K562 (cell line): ENCODE measurements around the gene FGGY. TPM values are rescaled to one million over a fixed set of nuclear protein-coding genes. Genes with fewer than 3 reads are reported as not detected.

Experiments
- ATAC-seq: fragments of 200-7000 bp; cut with Tn5 transposase; 3 replicates; pipeline ENCODE4 v1.9.1; 2020; ENCODE audit warnings: moderate library complexity
- BruUV-seq: library from RNA; stranded (reverse); fragments of 400-500 nt; replicated peaks from 2 replicates; lab custom pipeline; 2021; lab: Mats Ljungman, UMichigan
- CTCF ChIA-PET: fragments of 300-600 bp; formaldehyde crosslinking; extraction: SDS; loops from one replicate; lab custom pipeline; 2021; ENCODE audit warnings: low intra/inter-chr PET ratio; lab: Yijun Ruan, JAX
- POLR2A ChIA-PET: fragments of 300-600, 350-650 bp; sonication (Branson Sonifier 250); formaldehyde crosslinking; extraction: SDS; loops from one replicate; lab custom pipeline; 2021; ENCODE audit warnings: antibody characterized with exemption, inconsistent platforms; lab: Yijun Ruan, JAX
- DNase-seq, 4 experiments: peaks; one replicate each; pipeline versions ENCODE4 v3.0.0 to v3.0.0-alpha.2; 2011 to 2018; ENCODE audit warnings: low spot score in 3 of 4, mixed read lengths in 3 of 4; ENCODE audit errors: extremely low read depth in 1 of 4
- FAIRE-seq: peaks from 2 replicates; lab custom pipeline; 2011; peaks lifted over from hg19 to GRCh38; lab: Jason Lieb, UNC
- H2AFZ ChIP-seq: 2 replicates; pipeline ENCODE4 v1.6.0; 2011; ENCODE audit warnings: low read depth, low read length, control low read depth, inconsistent platforms
- H3K27ac ChIP-seq: fragments of 200-600 bp; 3 replicates; pipeline ENCODE4 v1.8.0; 2011; ENCODE audit warnings: low read depth, mild to moderate bottlenecking, control low read depth, inconsistent platforms, low read length, moderate library complexity, mixed read lengths; ENCODE audit errors: extremely low read depth
- H3K27me3 ChIP-seq, 2 experiments: fragments of 300-600 bp in 1 of 2; 2 replicates in 1 of 2; 3 replicates in 1 of 2; pipeline versions ENCODE4 v1.6.0 to v1.8.0; 2011; ENCODE audit warnings: inconsistent platforms in 2 of 2, low read length in 2 of 2, mild to moderate bottlenecking in 1 of 2, mixed read lengths in 1 of 2, moderate library complexity in 1 of 2; ENCODE audit not compliant: control insufficient read depth in 2 of 2, insufficient read depth in 2 of 2
- H3K36me3 ChIP-seq: fragments of 300-600 bp; 3 replicates; pipeline ENCODE4 v1.8.0; 2011; ENCODE audit warnings: mild to moderate bottlenecking, low read length, inconsistent platforms; ENCODE audit not compliant: control insufficient read depth, insufficient read depth
- H3K4me1 ChIP-seq, 2 experiments: fragments of 200-600 bp in 1 of 2; replicated peaks in 1 of 2; 2 replicates in 1 of 2; 3 replicates in 1 of 2; pipeline versions ENCODE4 v1.5.1 to v1.8.0; 2011; ENCODE audit warnings: inconsistent platforms in 2 of 2, low read length in 2 of 2, mild to moderate bottlenecking in 1 of 2, mixed read lengths in 1 of 2, moderate library complexity in 1 of 2; ENCODE audit not compliant: control insufficient read depth in 2 of 2, insufficient read depth in 2 of 2
- H3K4me2 ChIP-seq: 2 replicates; pipeline ENCODE4 v1.6.1; 2011; ENCODE audit warnings: low read length, control low read depth, inconsistent platforms, mixed read lengths; ENCODE audit not compliant: insufficient read depth
- H3K4me3 ChIP-seq: fragments of 200-600 bp; sonication (generic), shearing (Covaris generic); 2 replicates; pipeline ENCODE4 v1.5.1; 2016; ENCODE audit warnings: control low read depth, inconsistent platforms
- H3K79me2 ChIP-seq: fragments of 200-600 bp; 3 replicates; pipeline ENCODE4 v1.8.0; 2011; ENCODE audit warnings: low read length, inconsistent platforms; ENCODE audit not compliant: control insufficient read depth, insufficient read depth
- H3K9ac ChIP-seq, 2 experiments: 2 replicates each; pipeline versions ENCODE4 v1.6.0 to v1.6.1; 2011; ENCODE audit warnings: low read depth in 2 of 2, low read length in 2 of 2, control low read depth in 1 of 2, inconsistent platforms in 1 of 2, mild to moderate bottlenecking in 1 of 2, mixed read lengths in 1 of 2; ENCODE audit not compliant: insufficient read depth in 1 of 2
- H3K9me1 ChIP-seq: one replicate; pipeline ENCODE4 v1.6.0; 2011; ENCODE audit warnings: inconsistent platforms, mild to moderate bottlenecking, low read length, moderate library complexity; ENCODE audit not compliant: control insufficient read depth, insufficient read depth
- H3K9me3 ChIP-seq: replicated peaks from 2 replicates; pipeline ENCODE4 v1.5.1; 2011; ENCODE audit warnings: low read depth, low read length, inconsistent platforms; ENCODE audit not compliant: control insufficient read depth, insufficient read depth
- H4K20me1 ChIP-seq: replicated peaks from 2 replicates; pipeline ENCODE4 v1.6.1; 2011; ENCODE audit warnings: low read length, inconsistent platforms, mixed read lengths; ENCODE audit not compliant: control insufficient read depth, insufficient read depth
- CBX8 ChIP-seq: fragments of 200-600 bp; sonication (generic); IDR thresholded peaks from 2 replicates; pipeline ENCODE4 v1.6.1; 2012; ENCODE audit warnings: borderline replicate concordance, mixed run types, low read depth, mild to moderate bottlenecking, moderate library complexity, mixed read lengths, low read length, control low read depth, inconsistent platforms; ENCODE audit not compliant: poor library complexity, severe bottlenecking; ENCODE audit errors: extremely low read depth
- CLOCK ChIP-seq: fragments of 250-450 bp; sonication (Bioruptor Pico); IDR thresholded peaks from 2 replicates; pipeline ENCODE4 v1.4.0; 2020; ENCODE audit warnings: mild to moderate bottlenecking, moderate library complexity, borderline replicate concordance
- GTF2F1 ChIP-seq: IDR thresholded peaks from 2 replicates; pipeline ENCODE4 v1.6.1; 2011; ENCODE audit warnings: low read depth, low read length, improper control_type of control experiment
- KDM4B ChIP-seq, 2 experiments: fragments of 450-650 bp in 1 of 2; sonication (generic) in 1 of 2; IDR thresholded peaks; 2 replicates each; pipeline ENCODE4 v1.6.1; 2016 to 2017; ENCODE audit warnings: borderline replicate concordance in 2 of 2, antibody characterized with exemption in 1 of 2, low read depth in 1 of 2, mild to moderate bottlenecking in 1 of 2
- NRF1 ChIP-seq, 2 experiments: fragments of 450-650 bp; IDR thresholded peaks in 1 of 2; conservative IDR thresholded peaks in 1 of 2; 2 replicates each; pipeline ENCODE4 v1.6.1; 2014; ENCODE audit warnings: mild to moderate bottlenecking in 2 of 2
- ZBTB17 ChIP-seq: fragments of 450-650 bp; formaldehyde crosslinking; IDR thresholded peaks from 2 replicates; pipeline ENCODE4 v1.4.0; 2020; ENCODE audit warnings: mild to moderate bottlenecking
- ZFP30 ChIP-seq: fragments of 250-450 bp; sonication (Bioruptor Pico); IDR thresholded peaks from 2 replicates; pipeline ENCODE4 v1.8.0; 2022; ENCODE audit warnings: moderate library complexity, mild to moderate bottlenecking, inconsistent platforms, borderline replicate concordance
- ZNF3 ChIP-seq: fragments of 250-450 bp; sonication (Bioruptor Pico); IDR thresholded peaks from 2 replicates; pipeline ENCODE4 v1.5.0; 2021; ENCODE audit warnings: mild to moderate bottlenecking, moderate library complexity
- WGBS: fragments of 100-300 bp; shearing (Covaris generic); methylation state at CpG from one replicate; pipeline ENCODE4 v1.1.6; 2016; ENCODE audit warnings: low coverage, mixed read lengths; ENCODE audit not compliant: insufficient coverage; ENCODE audit errors: missing lambda C conversion rate; 5-methylcytosine and 5-hydroxymethylcytosine counted together
- in situ Hi-C: fragments of 300-500 bp; cut with MboI; formaldehyde crosslinking; loops from 4 replicates; pipeline ENCODE4 v1.15.0; 2018; ENCODE audit warnings: inconsistent platforms, mixed read lengths
- intact Hi-C: fragments of 100-400 bp; cut with micrococcal nuclease; formaldehyde crosslinking; loops from 2 replicates; pipeline ENCODE4 v1.14.2; 2022
- polyA plus RNA-seq, 8 experiments: library from polyadenylated mRNA; depleted of rRNA in 4 of 8; stranded (reverse) in 5 of 8; unstranded in 3 of 8; fragments of >200 nt; fragmentation: Nextera tagmentation in 2 of 8; fragmentation: Illumina TruSeq in 1 of 8; extraction: Ambion mirVana in 2 of 8; extraction: Trizol in 1 of 8; gene quantifications; 2 replicates each; pipeline versions ENCODE4 v1.2.1 to v1.2.3, GENCODE V29; 2011 to 2014; ENCODE audit warnings: inconsistent platforms in 1 of 8, missing spikeins in 1 of 8
- total RNA-seq, 7 experiments: library from RNA; depleted of rRNA in 6 of 7; stranded (reverse); fragments of >200 nt in 6 of 7; fragmentation: Illumina TruSeq in 2 of 7; extraction: Trizol in 2 of 7; gene quantifications; 2 replicates each; pipeline versions ENCODE4 v1.2.1 to v1.2.3, GENCODE V29; 2011 to 2021; ENCODE audit warnings: low replicate concordance in 1 of 7
- TF ChIP-seq, protein P1 (sequence below): fragments of 450-650 bp; IDR thresholded peaks from 2 replicates; pipeline ENCODE4 v1.6.1; 2016; ENCODE audit warnings: antibody characterized with exemption
- TF ChIP-seq, protein P2 (sequence below): fragments of 450-650 bp; formaldehyde crosslinking; IDR thresholded peaks from 2 replicates; pipeline ENCODE4 v1.4.0; 2020; ENCODE audit warnings: mild to moderate bottlenecking, moderate library complexity

The FGGY gene
- total and polyA plus RNA-seq, 9 of the 15 experiments (the other 6 are each of a cell fraction or from before 2014, with no cell fraction given) = 9.7 to 19.2 (median 12.6) TPM

DNA sequence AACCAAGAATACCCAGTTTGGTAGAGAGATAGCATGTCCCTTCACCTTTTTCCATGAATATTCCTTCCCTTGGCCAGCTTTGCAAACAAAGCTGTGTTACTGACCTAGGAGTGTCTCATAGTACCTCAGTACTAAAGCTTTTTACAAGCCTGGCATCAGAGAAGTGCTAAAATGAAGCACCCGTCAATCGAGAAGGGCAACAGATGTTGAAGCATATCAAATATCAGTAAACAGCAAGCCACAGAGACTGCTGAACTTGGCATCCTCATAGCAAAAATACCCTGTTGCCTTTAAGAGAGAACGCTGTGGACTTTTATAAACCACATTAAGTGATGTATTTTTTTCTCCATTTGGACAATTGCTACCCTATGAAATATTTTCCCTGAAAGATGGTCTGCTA, 389.3 kb downstream of the FGGY start:
- no peaks in the 10 kb centered on the region for H3K79me2 ChIP-seq
- no peak for FAIRE-seq
- WGBS = 8% methylated on average over 3 of the region's 3 CpGs
- no peak for TF ChIP-seq ZBTB17 (CRISPR knock-in tag)
- TF ChIP-seq CBX8 = no peak
- TF ChIP-seq ZFP30 (CRISPR knock-in tag) = no peak
- TF ChIP-seq, protein P1, sequence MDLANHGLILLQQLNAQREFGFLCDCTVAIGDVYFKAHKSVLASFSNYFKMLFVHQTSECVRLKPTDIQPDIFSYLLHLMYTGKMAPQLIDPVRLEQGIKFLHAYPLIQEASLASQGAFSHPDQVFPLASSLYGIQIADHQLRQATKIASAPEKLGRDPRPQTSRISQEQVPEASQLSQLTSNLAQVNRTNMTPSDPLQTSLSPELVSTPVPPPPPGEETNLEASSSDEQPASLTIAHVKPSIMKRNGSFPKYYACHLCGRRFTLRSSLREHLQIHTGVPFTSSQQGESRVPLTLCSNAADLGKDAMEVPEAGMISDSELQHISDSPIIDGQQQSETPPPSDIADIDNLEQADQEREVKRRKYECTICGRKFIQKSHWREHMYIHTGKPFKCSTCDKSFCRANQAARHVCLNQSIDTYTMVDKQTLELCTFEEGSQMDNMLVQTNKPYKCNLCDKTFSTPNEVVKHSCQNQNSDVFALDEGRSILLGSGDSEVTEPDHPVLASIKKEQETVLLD = no peak
- no peak for TF ChIP-seq GTF2F1
- TF ChIP-seq, protein P2, sequence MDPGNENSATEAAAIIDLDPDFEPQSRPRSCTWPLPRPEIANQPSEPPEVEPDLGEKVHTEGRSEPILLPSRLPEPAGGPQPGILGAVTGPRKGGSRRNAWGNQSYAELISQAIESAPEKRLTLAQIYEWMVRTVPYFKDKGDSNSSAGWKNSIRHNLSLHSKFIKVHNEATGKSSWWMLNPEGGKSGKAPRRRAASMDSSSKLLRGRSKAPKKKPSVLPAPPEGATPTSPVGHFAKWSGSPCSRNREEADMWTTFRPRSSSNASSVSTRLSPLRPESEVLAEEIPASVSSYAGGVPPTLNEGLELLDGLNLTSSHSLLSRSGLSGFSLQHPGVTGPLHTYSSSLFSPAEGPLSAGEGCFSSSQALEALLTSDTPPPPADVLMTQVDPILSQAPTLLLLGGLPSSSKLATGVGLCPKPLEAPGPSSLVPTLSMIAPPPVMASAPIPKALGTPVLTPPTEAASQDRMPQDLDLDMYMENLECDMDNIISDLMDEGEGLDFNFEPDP (CRISPR knock-in tag) = no peak
- no peak for TF ChIP-seq CLOCK
- no peak for TF ChIP-seq ZNF3 (CRISPR knock-in tag)
- no peak for TF ChIP-seq NRF1 (conservative IDR thresholded peaks at IDR 0.05 in 1 of 2, IDR thresholded peaks at IDR 0.05 in 1 of 2)
- TF ChIP-seq KDM4B (IDR thresholded peaks at IDR 0.05; ENCODE audit: borderline replicate concordance in 2 of 2, low read depth in 1 of 2) = no peak
- H3K9me1 ChIP-seq = no peaks in the 10 kb centered on the region
- H3K36me3 ChIP-seq = no peaks in the 10 kb centered on the region
- no peaks in the 10 kb centered on the region for H4K20me1 ChIP-seq
- no peak overlapping the region for H3K9ac ChIP-seq
- no peak overlapping the region for H3K4me2 ChIP-seq
- no peak overlapping the region for H3K27ac ChIP-seq
- in situ Hi-C loops = no loop called here
- DNase-seq = no peak
- H3K4me3 ChIP-seq = no peak overlapping the region
- no TSS peak for BruUV-seq
- POLR2A ChIA-PET = no interaction called here
- no peak overlapping the region for H2AFZ ChIP-seq
- peaks cover 0 to 5% of the 10 kb centered on the region in 2 experiments; a peak in 2 of 5 replicates for H3K27me3 ChIP-seq
- H3K4me1 ChIP-seq = no peaks in the 10 kb centered on the region
- no peaks in the 10 kb centered on the region for H3K9me3 ChIP-seq
- intact Hi-C loops = no loop called here
- CTCF ChIA-PET = no interaction called here
- ATAC-seq = no peak
